ENCODE results near the gene UCKL1.

UCKL1 gene

DNA sequence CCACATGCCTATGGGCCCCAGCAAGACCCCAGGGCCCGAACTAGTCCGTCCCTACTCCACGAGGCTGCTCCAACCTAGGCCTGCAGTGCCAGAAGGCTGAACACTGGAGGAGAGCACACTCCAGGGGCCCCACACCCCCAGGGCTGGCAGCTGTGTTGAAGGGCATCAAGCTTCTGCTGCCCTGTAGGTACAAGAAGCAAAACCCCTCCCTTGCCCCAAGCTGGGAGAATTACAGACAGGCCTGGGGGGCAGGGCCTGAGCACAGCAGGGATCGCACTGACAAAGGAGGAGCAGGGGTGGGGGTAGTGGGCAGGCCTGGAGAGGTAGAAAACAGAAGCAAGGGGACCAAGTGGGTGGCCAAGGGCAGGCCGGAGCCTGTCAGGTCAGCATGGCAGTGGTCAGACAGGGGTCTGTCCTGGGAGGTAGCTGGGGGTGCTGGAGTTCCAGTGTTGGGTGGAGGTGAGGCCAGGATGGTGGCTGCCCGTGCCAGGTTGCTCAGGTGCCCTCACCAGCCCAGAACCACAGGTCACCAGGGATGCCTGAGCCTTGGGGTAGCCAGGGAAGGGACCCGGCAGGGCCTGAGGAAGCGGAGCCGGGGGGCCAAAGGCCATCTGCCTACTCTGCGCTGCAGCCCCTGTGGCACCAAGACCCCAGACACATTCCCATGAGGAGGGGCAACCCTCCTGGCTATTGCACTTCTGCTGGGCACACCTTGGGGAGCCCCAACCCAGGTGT is 2.9 kb upstream of the UCKL1 start:
- DNase-seq, result no peak

DNA sequence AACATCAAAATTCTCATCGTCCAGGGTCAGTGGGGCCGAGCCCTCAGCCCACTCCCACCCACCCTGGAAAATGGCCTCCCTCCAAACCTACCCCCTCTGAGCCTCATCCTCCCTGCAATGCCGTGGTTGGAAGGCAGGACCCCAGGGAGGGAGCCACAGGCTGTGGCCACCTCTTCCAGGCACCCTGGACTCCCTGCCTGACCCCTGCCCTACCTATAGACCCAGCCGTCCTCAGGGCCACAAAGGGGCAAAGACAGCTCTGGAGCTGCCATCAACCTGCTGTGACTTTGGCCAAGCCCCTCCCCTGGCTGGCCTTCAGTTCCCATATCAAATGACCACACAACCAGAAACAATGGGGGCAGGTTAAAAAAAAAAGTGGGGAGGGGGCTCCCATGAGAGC is 2.3 kb upstream of the UCKL1 start:
- DNase-seq, result no peak

DNA sequence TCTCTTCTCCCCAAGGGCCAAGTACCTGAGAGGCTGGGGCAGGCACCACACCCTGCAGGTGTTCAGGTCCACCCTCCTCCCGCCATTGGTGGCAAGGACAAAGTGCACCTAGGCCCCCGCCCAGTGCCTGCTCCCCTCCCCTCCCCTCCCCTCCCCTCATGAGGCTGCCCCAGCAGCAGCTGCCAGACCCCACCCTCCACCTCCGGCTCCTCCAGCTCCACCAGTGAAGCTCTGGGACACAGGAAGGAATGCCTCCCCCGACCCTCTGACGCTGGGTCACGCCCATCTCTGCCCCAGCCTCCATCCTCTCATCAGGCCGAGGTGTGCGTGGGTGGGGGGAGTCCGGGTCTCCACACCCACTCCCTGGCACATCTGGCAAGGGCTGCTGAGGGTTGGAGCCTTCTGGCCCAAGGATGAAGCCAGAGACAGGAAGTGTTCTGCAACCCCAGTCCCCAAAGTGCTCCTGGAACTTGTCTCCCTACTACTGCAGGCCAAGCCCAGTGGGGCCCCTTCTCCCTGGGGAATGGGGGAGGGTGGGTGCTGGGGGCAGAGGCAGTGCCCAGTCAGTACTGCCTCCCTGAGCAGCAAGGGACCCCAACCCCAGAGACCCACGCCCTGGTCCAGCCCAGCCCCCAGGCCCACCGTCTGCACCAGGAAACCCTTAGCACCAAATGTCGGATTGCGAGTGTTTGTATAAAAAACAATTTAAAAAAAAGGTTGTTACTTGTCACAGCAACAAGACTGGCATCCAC is 1.6 kb upstream of the UCKL1 start:
- no peak for DNase-seq

DNA sequence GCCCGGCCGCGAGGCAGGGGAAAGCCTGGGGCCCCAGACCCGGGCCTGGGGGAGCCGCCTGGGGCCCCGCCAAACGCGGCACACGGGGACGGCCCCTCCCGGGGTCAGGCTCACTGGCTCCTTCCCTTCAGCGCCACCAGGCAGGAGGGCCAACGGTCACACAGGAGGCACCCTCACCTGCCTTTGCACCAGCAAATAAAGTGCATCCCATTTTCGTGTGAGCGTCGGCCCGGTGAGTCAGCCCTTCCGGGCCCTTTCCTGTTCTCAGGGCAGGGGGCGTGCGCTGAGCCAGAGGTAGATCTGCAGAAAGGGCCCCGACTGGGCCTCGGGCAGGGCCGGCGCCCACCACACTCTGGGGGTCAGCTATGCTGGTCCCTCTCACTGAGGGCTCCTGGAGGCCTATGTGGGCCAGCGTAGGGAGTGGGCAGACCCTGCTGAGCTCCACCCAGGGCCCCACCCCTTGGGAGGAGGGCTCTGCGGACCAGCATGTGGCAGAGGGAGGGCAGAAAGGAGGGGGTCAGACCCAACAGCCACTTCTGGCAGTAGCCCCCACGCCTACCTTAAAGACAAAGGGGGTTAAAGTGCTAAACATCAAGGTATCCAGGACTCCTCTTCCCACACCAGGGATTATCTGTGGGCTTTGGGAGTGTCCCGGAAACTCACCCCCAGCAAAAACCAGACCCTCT is 931 bp upstream of the UCKL1 start:
- DNase-seq, result peak; percentile 64

DNA sequence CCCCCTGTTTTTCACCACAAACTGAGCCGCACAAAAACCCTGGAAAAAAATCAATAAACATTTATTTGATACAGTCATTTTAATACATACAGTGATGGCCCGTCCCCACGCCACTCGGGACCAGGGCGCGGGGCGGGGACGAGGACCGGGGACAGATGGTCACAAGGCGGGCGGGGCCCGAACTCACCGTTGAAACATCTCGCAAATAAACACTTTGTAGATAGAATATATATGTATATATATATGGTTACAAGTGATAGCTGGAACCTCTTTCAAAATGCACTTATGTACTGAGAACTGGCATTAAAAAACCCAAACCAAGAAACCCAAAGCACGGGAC is 418 bp upstream of the UCKL1 start:
- DNase-seq, result no peak

DNA sequence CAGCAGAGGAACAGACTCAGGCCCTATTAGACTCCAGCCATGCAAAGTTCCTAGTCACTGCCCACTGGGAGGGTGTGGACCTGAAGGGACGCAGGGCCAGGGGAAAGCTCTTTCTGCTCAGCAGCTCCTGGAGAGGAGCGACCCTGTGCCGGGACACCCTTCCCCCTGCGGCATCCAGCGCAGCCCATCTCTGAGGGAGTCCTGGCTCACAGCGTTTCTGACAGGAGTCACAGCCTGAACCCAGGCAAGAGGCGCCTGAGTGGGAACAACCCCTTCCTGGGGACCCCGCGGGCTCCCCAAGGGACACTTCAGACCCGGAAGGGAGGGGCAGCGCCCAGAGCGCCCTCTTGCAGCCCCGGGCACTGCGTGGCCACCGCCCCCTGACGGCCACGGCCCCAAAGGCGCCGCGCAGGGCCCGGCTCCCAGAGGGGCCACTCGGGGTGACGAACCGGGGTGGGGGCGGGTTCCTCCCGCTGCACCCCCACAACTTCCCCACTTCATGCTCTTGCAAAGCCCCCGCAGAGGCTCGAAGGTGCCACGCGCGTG is 862 bp downstream of the UCKL1 start:
- DNase-seq, result peak; percentile 26

DNA sequence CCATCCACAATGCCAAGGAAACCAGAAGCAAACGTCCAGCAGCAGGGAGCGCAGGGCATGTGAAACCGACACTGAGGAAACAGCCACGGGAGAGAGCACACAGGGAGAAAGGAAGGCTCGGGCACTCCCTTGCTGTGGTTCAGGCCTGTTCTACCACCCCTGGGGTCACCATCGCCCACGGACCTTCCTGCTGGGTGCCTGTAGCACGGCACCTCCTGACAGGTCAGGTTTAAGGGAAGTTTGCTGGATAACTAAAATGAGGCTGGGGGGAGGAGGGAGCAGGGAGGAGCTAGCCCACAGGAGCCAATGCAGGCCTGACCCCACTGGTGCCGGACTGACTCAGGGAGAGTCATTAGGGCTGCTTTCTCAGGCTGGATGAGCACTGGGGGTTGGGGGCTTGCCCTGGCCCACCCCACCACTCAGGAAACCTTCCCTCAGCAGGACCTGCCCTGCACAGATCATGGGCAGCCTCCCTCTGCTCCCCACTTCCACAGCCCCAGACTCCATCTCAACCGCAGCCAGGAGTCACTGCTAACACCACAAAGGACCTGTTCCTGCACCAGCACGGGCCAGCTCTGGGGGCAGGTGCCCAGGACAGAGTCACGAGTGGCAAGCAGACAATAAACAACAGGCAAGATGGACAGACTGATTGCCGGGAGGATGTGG is 2.3 kb downstream of the UCKL1 start:
- no peak for DNase-seq

DNA sequence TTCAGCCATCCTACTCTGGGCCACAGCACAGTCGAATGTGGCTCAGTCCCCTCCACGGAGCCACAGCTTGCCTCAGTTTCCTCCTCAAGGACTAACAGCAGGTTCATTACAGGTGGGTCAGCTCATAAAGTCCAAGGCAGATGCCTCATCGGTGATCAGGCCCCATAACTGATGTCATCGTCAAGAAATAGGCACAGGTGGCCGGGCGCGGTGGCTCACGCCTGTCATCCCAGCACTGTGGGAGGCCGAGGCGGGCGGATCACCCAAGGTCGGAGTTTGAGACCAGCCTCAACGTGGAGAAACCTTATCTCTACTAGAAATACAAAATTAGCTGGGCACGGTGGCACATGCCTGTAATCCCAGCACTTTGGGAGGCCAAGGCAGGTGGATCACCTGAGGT is 3.4 kb downstream of the UCKL1 start:
- DNase-seq, result no peak

DNA sequence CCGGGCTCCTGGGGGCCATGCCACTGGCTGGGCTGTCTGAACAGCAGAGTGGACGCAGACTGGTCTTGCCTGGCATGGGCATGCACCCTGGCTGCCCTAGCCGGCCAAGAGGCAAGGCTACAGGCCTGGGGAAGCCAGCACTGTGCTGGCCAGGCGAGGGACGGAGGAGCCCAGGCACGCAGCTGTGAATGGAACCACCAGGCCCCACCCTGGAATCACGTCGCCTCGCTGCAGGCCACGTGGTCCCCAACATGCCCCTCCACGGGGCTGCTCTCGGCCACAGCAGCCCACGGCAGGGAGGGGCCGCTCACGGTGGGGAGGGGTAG is 4.0 kb downstream of the UCKL1 start:
- no peak for DNase-seq

DNA sequence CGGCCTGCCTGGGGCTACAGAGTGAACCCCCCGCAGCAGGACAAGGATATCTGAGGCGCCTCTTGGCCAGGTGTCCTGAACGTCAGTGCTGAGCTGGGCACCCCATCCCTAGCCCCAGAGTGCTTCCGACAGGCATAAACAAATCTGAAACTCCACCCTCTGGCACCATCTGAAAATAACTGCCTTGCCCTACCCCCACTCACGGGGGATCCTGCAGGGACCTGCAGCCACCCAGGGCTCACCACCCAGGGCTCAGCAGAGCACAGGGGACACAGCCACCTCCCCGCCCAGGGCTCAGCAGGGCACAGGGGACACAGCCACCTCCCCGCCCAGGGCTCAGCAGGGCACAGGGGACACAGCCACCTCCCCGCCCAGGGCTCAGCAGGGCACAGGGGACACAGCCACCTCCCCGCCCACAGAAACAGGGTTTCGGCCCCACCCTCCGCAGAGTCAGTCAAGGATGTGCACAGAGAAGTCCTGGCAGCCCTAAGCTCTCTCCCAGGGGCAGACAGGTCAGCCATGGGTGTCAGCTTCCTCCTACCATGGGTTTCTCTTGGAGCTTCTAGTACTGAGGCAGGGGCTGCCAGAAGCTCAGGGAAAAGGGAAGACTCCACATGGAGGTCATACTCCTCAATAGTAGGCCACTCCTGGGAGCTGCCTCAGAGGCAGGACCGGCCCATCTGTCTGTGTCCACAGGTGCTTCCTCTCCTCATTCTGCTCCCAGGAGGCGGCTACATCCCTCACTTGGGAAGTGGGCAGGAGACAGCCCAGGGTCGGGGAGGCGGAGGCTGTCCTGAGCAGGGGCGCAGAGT is 4.6 kb downstream of the UCKL1 start:
- DNase-seq, result no peak

DNA sequence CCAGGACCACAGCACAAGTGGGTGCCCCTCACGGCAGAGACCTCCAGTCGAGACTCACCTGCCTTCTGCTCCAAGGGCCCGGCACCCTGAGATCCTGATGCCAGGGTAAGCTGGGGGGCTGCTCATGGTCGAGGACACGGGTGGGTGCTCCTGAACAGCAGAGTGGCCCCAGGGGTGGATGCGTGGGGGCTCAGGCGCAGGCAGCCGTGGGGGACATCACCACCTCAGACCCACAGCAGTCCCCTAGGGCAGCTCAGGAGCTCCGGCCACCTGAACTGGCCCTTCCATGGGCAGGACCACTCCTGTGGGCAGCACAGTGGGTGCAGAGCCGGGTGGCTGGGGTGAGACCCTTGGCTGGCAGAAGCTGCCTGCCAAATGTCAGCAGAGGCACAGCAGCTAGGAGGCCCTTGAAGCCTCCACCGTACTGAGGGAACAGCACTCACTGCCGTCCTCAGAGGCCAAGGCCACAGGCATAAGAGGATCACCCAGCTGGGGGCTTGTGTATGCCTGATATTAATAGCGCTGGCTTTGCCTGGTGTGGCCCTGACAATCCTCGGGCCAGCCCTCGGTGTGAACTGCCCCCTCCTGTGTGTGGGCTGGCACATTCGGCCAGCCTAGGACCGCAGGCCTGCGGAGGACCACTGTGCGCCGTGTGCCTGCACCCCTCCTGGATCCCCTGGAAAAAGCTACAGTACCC is 5.4 kb downstream of the UCKL1 start:
- DNase-seq, result no peak

DNA sequence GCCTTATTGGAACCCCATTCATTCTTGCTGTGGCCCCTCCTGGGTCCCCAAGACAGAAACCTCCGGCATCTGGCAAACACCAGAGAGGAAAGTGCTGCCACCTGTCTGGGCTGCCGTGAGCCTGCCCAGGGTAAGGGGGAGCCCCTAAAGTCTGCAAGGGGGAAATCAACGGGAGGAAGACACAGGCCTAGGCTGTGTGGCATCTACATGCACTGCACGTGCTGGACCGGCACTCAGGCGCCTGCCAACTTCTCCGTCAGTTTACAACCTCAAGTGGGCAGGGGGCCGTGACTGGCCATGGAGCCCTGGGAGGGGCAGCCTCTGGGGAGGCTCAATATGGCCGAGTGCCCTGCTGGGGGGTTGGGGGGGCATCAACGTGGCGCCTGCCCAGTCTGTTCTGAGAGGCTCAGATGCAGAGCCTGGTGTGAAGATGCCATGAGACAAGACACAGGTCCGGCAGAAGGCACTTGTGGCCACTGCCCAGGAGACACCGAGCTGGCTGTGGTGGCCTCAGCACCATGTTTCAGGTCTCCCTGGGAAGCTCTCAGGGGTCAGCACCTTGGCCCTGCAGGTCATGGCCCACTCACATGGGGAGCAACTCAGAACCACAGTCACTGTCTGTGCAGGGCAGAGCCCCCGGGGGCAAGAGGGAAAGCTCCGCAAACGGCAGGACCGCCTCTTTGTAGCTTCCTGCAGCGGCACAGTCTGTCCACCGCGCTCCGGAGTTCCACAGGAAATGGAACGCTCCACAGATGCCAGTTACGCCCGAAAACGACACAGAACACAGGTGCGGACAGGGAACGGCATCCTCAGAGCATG is 8.4 kb downstream of the UCKL1 start:
- DNase-seq, result no peak

DNA sequence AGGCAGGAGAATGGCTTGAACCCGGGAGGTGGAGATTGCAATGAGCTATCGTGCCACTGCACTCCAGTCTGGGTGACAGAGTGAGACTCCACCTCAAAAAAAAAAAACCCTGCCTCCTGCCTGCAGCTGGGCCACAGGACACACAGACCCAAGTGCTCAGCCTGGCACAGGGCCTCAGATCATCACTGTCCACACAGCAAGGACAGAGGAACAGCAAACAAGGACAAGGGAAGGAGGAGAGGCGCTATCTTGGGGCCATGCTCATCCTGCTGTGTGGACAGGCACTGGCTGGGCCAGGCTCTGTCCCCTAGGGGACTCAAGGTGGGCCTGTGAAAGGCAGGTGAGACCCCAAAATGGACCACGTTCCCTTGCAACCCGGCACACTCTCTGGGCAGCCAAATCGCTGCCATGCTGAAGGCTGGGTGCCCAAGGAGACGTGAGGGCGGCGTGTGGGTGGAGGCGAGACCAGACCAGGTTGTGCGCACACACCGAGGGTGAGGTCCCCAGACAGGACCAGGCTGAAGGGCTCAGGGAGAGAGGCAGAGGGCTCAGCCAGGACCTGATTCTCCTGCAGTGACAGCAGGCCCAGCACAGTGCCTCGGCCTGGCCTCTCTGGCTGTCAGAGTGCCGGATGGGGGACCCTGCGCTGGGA is 9.1 kb downstream of the UCKL1 start:
- no peak for DNase-seq

DNA sequence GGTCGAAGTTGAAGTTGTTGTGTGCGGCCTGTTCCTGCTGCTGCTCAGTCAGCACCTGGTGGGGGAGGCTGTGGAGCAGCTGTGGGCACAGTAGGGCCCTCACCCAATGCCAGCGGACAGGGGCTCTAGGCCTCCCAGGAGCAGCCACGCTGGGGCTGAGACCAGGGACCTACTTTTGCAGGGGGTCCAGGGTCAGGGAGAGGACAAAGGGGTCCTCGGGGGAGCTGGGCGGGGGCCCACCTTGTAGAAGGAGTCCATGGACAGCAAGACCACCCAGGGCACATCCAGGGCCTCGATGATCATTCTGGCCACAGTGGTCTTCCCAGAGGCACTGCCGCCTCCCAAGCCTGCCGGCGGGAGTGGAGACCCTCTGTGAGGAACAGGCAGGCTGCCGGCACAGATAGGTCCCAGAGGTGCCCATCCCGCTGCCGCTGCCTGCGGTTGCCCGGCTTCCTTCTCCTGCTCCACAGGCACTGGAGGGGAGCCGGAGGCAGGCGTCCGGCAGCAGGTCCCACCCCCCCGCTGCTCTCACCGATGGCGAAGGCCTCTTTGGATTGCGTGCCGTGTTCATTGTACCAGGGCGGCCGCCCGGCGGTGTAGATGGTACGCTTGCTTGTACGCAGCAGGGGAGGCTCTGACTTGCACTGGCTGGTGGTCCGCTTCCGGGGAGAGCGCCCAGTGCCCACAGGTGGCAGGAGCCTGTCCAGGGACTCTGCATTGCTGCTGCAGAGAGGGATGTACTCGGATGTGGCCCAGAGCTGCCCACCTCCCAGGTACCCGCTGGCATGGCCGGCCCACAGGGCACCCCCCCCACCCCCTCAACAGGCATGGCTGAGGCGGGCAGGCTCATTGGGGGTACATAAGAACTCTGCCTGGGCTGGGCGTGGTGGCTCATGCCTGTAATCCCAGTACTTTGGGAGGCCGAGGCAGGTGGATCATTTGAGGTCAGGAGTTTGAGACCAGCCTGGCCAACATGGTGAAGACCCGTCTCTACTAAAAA is 10.0 kb downstream of the UCKL1 start:
- no peak for DNase-seq

DNA sequence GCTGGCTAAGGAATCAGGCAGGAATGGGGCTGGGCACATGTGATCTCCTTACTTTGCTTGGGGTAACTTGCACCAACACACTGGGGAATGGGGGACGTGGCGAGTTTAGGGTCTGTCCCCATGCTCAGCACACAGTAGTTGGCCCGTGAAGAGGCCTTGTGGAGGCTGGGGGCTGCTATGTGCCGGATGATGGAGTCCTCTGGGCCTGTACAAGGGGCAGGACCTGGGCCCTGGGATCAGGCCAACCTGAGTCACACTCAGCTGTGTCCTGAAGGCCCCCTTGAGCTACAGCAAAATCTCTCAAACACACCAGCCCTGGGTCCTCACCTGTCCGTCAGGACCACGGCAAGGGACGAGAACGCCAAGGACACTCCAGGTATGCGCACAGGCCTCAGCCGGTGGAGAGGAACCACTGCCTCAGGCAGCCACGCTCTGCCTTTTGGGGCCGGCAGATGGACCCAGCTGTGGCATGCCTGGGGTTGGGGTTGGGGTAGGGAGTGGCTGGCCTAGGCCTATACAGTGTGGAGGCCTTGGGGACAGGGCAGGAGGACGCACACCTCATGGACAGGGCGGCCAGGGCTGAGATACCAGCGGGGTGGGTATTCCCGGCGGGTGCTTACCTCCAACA is 11.1 kb downstream of the UCKL1 start:
- no peak for DNase-seq

DNA sequence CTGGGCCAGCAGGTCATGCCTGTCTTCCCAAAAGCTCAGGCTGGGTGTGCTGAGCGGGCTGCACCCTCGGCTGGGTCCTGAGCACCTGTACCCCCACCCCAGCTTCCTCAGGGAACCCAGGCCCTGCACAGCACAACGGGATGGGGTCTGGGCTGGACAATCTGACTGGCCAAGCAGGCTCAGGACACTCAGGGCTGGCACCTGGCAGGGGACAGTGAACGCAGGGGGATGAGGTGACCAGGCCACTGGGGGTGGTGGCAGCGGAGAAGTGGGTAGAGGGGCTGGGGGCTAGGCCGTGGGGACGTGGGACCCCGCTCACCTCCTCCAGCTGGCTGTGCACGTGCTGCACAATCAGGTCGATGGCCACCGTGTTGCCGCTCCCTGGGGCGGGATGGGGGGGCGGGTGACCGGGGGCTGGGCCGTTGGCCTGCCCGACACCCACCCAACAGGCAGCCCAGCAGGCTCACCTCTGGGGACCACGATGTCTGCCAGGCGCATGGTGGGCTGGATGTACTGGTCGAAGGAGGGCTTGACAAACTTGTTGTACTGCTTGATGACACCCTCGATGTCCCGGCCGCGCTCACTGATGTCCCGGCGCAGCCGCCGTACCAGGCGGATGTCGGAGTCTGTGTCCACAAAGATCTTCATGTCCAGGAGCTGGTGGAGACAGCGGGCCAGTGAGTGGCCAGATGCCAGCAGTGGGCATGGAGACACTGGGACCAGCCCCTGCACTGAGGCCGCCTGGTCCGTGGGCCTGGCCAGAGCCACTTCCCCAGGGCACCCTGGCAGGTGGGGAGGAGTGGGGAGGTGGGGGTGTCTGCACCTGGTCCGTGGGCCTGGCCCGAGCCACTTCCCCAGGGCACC is 11.9 kb downstream of the UCKL1 start:
- no peak for DNase-seq

DNA sequence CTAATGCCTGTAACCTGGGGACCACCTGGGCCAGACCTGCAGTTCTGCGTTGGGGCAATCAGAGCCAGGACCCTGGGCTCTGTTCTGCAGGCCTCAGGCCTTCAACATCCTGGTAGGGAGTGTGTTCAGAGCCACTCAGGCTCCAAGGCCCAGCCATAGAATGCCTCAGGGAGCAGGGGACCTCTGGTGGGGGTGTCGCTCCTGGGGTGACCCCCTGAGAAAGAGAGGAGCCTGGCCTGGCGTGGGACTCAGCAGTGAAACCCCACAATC is 12.5 kb downstream of the UCKL1 start:
- DNase-seq, result no peak
